DMS53 treated with DMSO at 0.1 percent for 48 hours (cell line): ENCODE results near the gene FAM3B.

ENCODE experiments used
- DNase-seq: peaks from one replicate; lab custom pipeline; 2025; ENCODE audit not compliant: unreplicated experiment; lab: John Stamatoyannopoulos, UW

FAM3B gene

GRCh38 chr21:41367945-41368734 is 51.5 kb downstream of the FAM3B start:
- no peak for DNase-seq

- no peak for DNase-seq
Observed at GRCh38 chr21:41368735-41369104, 52.1 kb downstream of the FAM3B start.

- DNase-seq = no peak
Observed at GRCh38 chr21:41369105-41369919, 52.7 kb downstream of the FAM3B start.

- no peak for DNase-seq
Observed at GRCh38 chr21:41369920-41370839, 53.6 kb downstream of the FAM3B start.

GRCh38 chr21:41370840-41371684 is 54.5 kb downstream of the FAM3B start:
- no peak for DNase-seq

GRCh38 chr21:41371685-41372030 is 55.1 kb downstream of the FAM3B start:
- no peak for DNase-seq

GRCh38 chr21:41373253-41373652 is 56.7 kb downstream of the FAM3B start:
- DNase-seq = no peak

- DNase-seq = no peak
Observed at GRCh38 chr21:41373763-41374162, 57.2 kb downstream of the FAM3B start.

- no peak for DNase-seq
Observed at GRCh38 chr21:41374177-41374712, 57.6 kb downstream of the FAM3B start.

GRCh38 chr21:41374867-41375533 is 58.4 kb downstream of the FAM3B start:
- DNase-seq = no peak

- no peak for DNase-seq
Observed at GRCh38 chr21:41375875-41376274, 59.3 kb downstream of the FAM3B start.

- DNase-seq = no peak
Observed at GRCh38 chr21:41377715-41378114, 61.1 kb downstream of the FAM3B start.

GRCh38 chr21:41378849-41379248 is 62.2 kb downstream of the FAM3B start:
- no peak for DNase-seq

- no peak for DNase-seq
Observed at GRCh38 chr21:41379901-41380300, 63.3 kb downstream of the FAM3B start.

GRCh38 chr21:41381731-41382130 is 65.1 kb downstream of the FAM3B start:
- no peak for DNase-seq

GRCh38 chr21:41387042-41387819 is 70.6 kb downstream of the FAM3B start:
- no peak for DNase-seq

GRCh38 chr21:41387824-41388223 is 71.2 kb downstream of the FAM3B start:
- DNase-seq = no peak

- DNase-seq = no peak
Observed at GRCh38 chr21:41388259-41388658, 71.7 kb downstream of the FAM3B start.
